HEK293T (cell line): ENCODE results near the gene CREB5.

Source experiments
- CTCF ChIA-PET: fragments of 350-600 bp; formaldehyde crosslinking; extraction: SDS; loops from one replicate; lab custom pipeline; 2021; ENCODE audit warnings: antibody characterized with exemption, inconsistent platforms; lab: Yijun Ruan, JAX
- POLR2A ChIA-PET: fragments of 350-600 bp; formaldehyde crosslinking; extraction: SDS; loops from one replicate; lab custom pipeline; 2020; ENCODE audit warnings: antibody characterized with exemption, inconsistent platforms; lab: Yijun Ruan, JAX
- DNase-seq: peaks from one replicate; pipeline ENCODE4 v3.0.0; 2012; ENCODE audit warnings: mixed read lengths; ENCODE audit errors: extremely low spot score
- ARNT ChIP-seq: fragments of 450-650 bp; IDR thresholded peaks from 2 replicates; pipeline ENCODE4 v1.6.1; 2017; ENCODE audit warnings: mild to moderate bottlenecking
- BHLHE40 ChIP-seq: fragments of 450-650 bp; IDR thresholded peaks from 2 replicates; pipeline ENCODE4 v1.6.1; 2016; ENCODE audit warnings: mild to moderate bottlenecking, moderate library complexity, borderline replicate concordance
- CTBP1 ChIP-seq: fragments of 450-650 bp; IDR thresholded peaks from 2 replicates; pipeline ENCODE4 v1.6.1; 2016; ENCODE audit warnings: borderline replicate concordance
- ELF4 ChIP-seq: fragments of 450-650 bp; IDR thresholded peaks from 2 replicates; pipeline ENCODE4 v1.6.1; 2017; ENCODE audit warnings: antibody characterized with exemption
- FOXA1 ChIP-seq: fragments of 450-650 bp; IDR thresholded peaks from 2 replicates; pipeline ENCODE4 v1.6.1; 2016; ENCODE audit warnings: mild to moderate bottlenecking
- FOXK2 ChIP-seq: fragments of 450-650 bp; IDR thresholded peaks from 2 replicates; pipeline ENCODE4 v1.6.1; 2016; ENCODE audit warnings: mild to moderate bottlenecking
- FOXM1 ChIP-seq: fragments of 450-650 bp; IDR thresholded peaks from 2 replicates; pipeline ENCODE4 v1.6.1; 2017; ENCODE audit warnings: mild to moderate bottlenecking, borderline replicate concordance
- HDGF ChIP-seq: fragments of 450-650 bp; IDR thresholded peaks from 2 replicates; pipeline ENCODE4 v1.6.1; 2017; ENCODE audit warnings: antibody characterized with exemption, borderline replicate concordance
- L3MBTL2 ChIP-seq: fragments of 450-650 bp; conservative IDR thresholded peaks from 2 replicates; pipeline ENCODE4 v1.6.1; 2016; ENCODE audit warnings: mild to moderate bottlenecking
- LEF1 ChIP-seq: fragments of 450-650 bp; IDR thresholded peaks from 2 replicates; pipeline ENCODE4 v1.6.1; 2017; ENCODE audit warnings: mild to moderate bottlenecking, borderline replicate concordance
- NFRKB ChIP-seq: fragments of 450-650 bp; IDR thresholded peaks from 2 replicates; pipeline ENCODE4 v1.6.1; 2016; ENCODE audit warnings: mild to moderate bottlenecking, moderate library complexity
- PKNOX1 ChIP-seq: fragments of 450-650 bp; IDR thresholded peaks from 2 replicates; pipeline ENCODE4 v1.6.1; 2016
- SP1 ChIP-seq: fragments of 450-650 bp; IDR thresholded peaks from 2 replicates; pipeline ENCODE4 v1.6.1; 2017
- SUZ12 ChIP-seq: fragments of 450-650 bp; IDR thresholded peaks from 2 replicates; pipeline ENCODE4 v1.6.1; 2016; ENCODE audit warnings: mild to moderate bottlenecking
- TARDBP ChIP-seq: fragments of 450-650 bp; IDR thresholded peaks from 2 replicates; pipeline ENCODE4 v1.6.1; 2016
- ZNF384 ChIP-seq: fragments of 450-650 bp; IDR thresholded peaks from 2 replicates; pipeline ENCODE4 v1.6.1; 2016

CREB5 gene

GRCh38 chr7:28853150-28853549 is 440.8 kb downstream of the CREB5 start:
- POLR2A ChIA-PET: no interaction called here
- DNase-seq: no peak
- TF ChIP-seq L3MBTL2 (no peak), CTBP1 (no peak), TARDBP (no peak), NFRKB (no peak), SP1 (no peak), PKNOX1 (no peak), ARNT (no peak), BHLHE40 (no peak), FOXK2 (no peak), HDGF (no peak), SUZ12 (no peak), LEF1 (no peak)
- CTCF ChIA-PET: interaction anchor here (0.7 to 1.0 kb wide), 3 partner anchors 62 to 1010 kb away, joined by 3 to 4 read pairs (median 3); no protein-coding TSS in a partner anchor

GRCh38 chr7:28853834-28854749 is 441.8 kb downstream of the CREB5 start:
- DNase-seq: peak; percentile 90
- ChIA-PET CTCF (interaction anchor here (0.6 to 1.3 kb wide), 7 partner anchors 12 to 1942 kb away, joined by 3 to 4 read pairs (median 3); no protein-coding TSS in a partner anchor), POLR2A (interaction anchor here (0.7 kb wide), 1 partner anchor 122 kb away, joined by 3 read pairs; no protein-coding TSS in a partner anchor)

GRCh38 chr7:28854750-28855074 is 442.4 kb downstream of the CREB5 start:
- DNase-seq: no peak
- POLR2A ChIA-PET: interaction anchor here (0.7 kb wide), 1 partner anchor 123 kb away, joined by 3 read pairs; no protein-coding TSS in a partner anchor
- CTCF ChIA-PET: interaction anchor here (0.6 to 1.3 kb wide), 6 partner anchors 11 to 1943 kb away, joined by 3 to 4 read pairs (median 4); no protein-coding TSS in a partner anchor
- TF ChIP-seq FOXK2: no peak
- 0 out of 2 replicates have a peak, but pooled peaks have one; percentile 33 for TF ChIP-seq ZNF384

More at GRCh38 chr7:28853834-28854749, 441.8 kb downstream of the CREB5 start:
- TF ChIP-seq SP1 (no peak), HDGF (no peak), ZNF384 (no peak), L3MBTL2 (peak; percentile 72), FOXA1 (no peak)

GRCh38 chr7:28855538-28856217 is 443.4 kb downstream of the CREB5 start:
- TF ChIP-seq ARNT (no peak), HDGF (no peak), LEF1 (no peak), BHLHE40 (no peak), L3MBTL2 (no peak), SUZ12 (no peak)
- POLR2A ChIA-PET: no interaction called here
- CTCF ChIA-PET: interaction anchor here (1.1 kb wide), 1 partner anchor 10 kb away, joined by 4 read pairs; no protein-coding TSS in a partner anchor
- no peak for DNase-seq

GRCh38 chr7:28856656-28857055 is 444.3 kb downstream of the CREB5 start:
- ChIA-PET POLR2A (no interaction called here), CTCF (no interaction called here)
- TF ChIP-seq FOXM1 (no peak), CTBP1 (no peak), PKNOX1 (no peak), SP1 (no peak), BHLHE40 (no peak), ZNF384 (no peak), HDGF (no peak), FOXA1 (no peak), L3MBTL2 (no peak), NFRKB (no peak)
- DNase-seq: no peak

GRCh38 chr7:28858206-28858605 is 445.9 kb downstream of the CREB5 start:
- no peak for DNase-seq
- TF ChIP-seq FOXM1: no peak
- no peak for TF ChIP-seq PKNOX1
- no peak for TF ChIP-seq FOXK2
- no peak for TF ChIP-seq HDGF
- TF ChIP-seq NFRKB: no peak
- no peak for TF ChIP-seq L3MBTL2
- no peak for TF ChIP-seq TARDBP
- no peak for TF ChIP-seq ELF4
- TF ChIP-seq SP1: no peak
- TF ChIP-seq LEF1: no peak
- TF ChIP-seq SUZ12: no peak
- CTCF ChIA-PET: interaction anchor here (0.7 kb wide), 1 partner anchor 556 kb away, joined by 3 read pairs; no protein-coding TSS in a partner anchor
- POLR2A ChIA-PET: no interaction called here
